GM12878 (cell line): ENCODE results near the gene CLIC3. TPM values are rescaled to one million over a fixed set of nuclear protein-coding genes. Genes with fewer than 3 reads are reported as not detected.

ENCODE experiments used
- ATAC-seq: fragments of 200-7000 bp; cut with Tn5 transposase; 3 replicates; pipeline ENCODE4 v1.9.1; 2020; ENCODE audit warnings: mild to moderate bottlenecking, moderate library complexity
- BruUV-seq: library from RNA; stranded (reverse); fragments of 400-500 nt; replicated peaks from 2 replicates; lab custom pipeline; 2021; lab: Mats Ljungman, UMichigan
- CTCF ChIA-PET: fragments of 300-600 bp; sonication (Branson Sonifier 250); formaldehyde crosslinking; extraction: SDS; loops from one replicate; lab custom pipeline; 2021; ENCODE audit warnings: inconsistent platforms; lab: Yijun Ruan, JAX
- POLR2A ChIA-PET: fragments of 350-600 bp; formaldehyde crosslinking; extraction: SDS; loops from one replicate; lab custom pipeline; 2021; ENCODE audit warnings: inconsistent platforms; lab: Charles Lee
- RAD21 ChIA-PET: fragments of 300-600 bp; sonication (Branson Sonifier 250); formaldehyde crosslinking; loops from one replicate; lab custom pipeline; 2023; ENCODE audit warnings: antibody characterized with exemption; ENCODE audit not compliant: unreplicated experiment; lab: Charles Lee
- SMC1A ChIA-PET: fragments of 300-600 bp; sonication (Branson Sonifier 250); formaldehyde crosslinking; loops from one replicate; lab custom pipeline; 2023; ENCODE audit not compliant: unreplicated experiment, uncharacterized antibody; lab: Charles Lee
- DNase-seq: peaks from one replicate; pipeline ENCODE4 v3.0.0-alpha.2; 2011; ENCODE audit warnings: low read depth, low spot score
- FAIRE-seq: peaks from 3 replicates; lab custom pipeline; 2011; peaks lifted over from hg19 to GRCh38; lab: Jason Lieb, UNC
- H2AFZ ChIP-seq: 2 replicates; pipeline ENCODE4 v1.6.0; 2011; ENCODE audit warnings: low read depth, low read length, control low read depth; ENCODE audit not compliant: control insufficient read depth
- H3K27ac ChIP-seq: 2 replicates; pipeline ENCODE4 v1.5.1; 2011; ENCODE audit warnings: control low read depth; ENCODE audit not compliant: control insufficient read depth, insufficient read depth
- H3K27me3 ChIP-seq, 2 experiments: replicated peaks in 1 of 2; 2 replicates each; pipeline versions ENCODE4 v1.6.0 to v1.6.1; 2011; ENCODE audit warnings: low read length in 1 of 2; ENCODE audit not compliant: control insufficient read depth in 2 of 2, insufficient read depth in 2 of 2
- H3K36me3 ChIP-seq, 2 experiments: 2 replicates each; pipeline ENCODE4 v1.5.1; 2011; ENCODE audit warnings: low read length in 1 of 2; ENCODE audit not compliant: control insufficient read depth in 2 of 2, insufficient read depth in 2 of 2
- H3K4me1 ChIP-seq: 2 replicates; pipeline ENCODE4 v1.6.1; 2011; ENCODE audit warnings: mild to moderate bottlenecking, low read length, moderate library complexity, mixed read lengths; ENCODE audit not compliant: control insufficient read depth, insufficient read depth
- H3K4me2 ChIP-seq: 2 replicates; pipeline ENCODE4 v1.6.0; 2011; ENCODE audit warnings: control low read depth; ENCODE audit not compliant: control insufficient read depth, insufficient read depth
- H3K4me3 ChIP-seq: fragments of 200-600 bp; sonication (generic); 2 replicates; pipeline ENCODE4 v1.5.1; 2016
- H3K79me2 ChIP-seq: 2 replicates; pipeline ENCODE4 v1.6.0; 2011; ENCODE audit warnings: low read length; ENCODE audit not compliant: control insufficient read depth, insufficient read depth
- H3K9ac ChIP-seq: 2 replicates; pipeline ENCODE4 v1.8.0; 2011; ENCODE audit warnings: low read length, control low read depth, mixed read lengths; ENCODE audit not compliant: control insufficient read depth, insufficient read depth
- H3K9me3 ChIP-seq: replicated peaks from 3 replicates; pipeline ENCODE4 v1.5.1; 2011; ENCODE audit warnings: mild to moderate bottlenecking, low read length; ENCODE audit not compliant: control insufficient read depth, insufficient read depth
- H4K20me1 ChIP-seq: 2 replicates; pipeline ENCODE4 v1.6.0; 2011; ENCODE audit not compliant: control insufficient read depth, insufficient read depth
- CREM ChIP-seq: IDR thresholded peaks from 2 replicates; pipeline ENCODE4 v1.6.1; 2014; ENCODE audit warnings: antibody characterized with exemption, low read depth
- IRF4 ChIP-seq: IDR thresholded peaks from 2 replicates; pipeline ENCODE4 v1.6.1; 2011; ENCODE audit warnings: low read depth, low read length
- MYC ChIP-seq: IDR thresholded peaks from 2 replicates; pipeline ENCODE4 v1.6.1; 2011; ENCODE audit warnings: mild to moderate bottlenecking, low read length, moderate library complexity, inconsistent platforms; ENCODE audit not compliant: insufficient read depth, insufficient replicate concordance, insufficient read length, severe bottlenecking
- NR2C1 ChIP-seq: fragments of 450-650 bp; IDR thresholded peaks from 2 replicates; pipeline ENCODE4 v1.6.1; 2017; ENCODE audit warnings: antibody characterized with exemption, mild to moderate bottlenecking, moderate library complexity
- NR2C2 ChIP-seq: IDR thresholded peaks from 2 replicates; pipeline ENCODE4 v1.6.1; 2011; ENCODE audit warnings: borderline replicate concordance, low read depth; ENCODE audit not compliant: control insufficient read depth, insufficient read length
- POLR2AphosphoS2 ChIP-seq: IDR thresholded peaks from 2 replicates; pipeline ENCODE4 v1.6.1; 2011; ENCODE audit warnings: low read depth, mild to moderate bottlenecking, low read length, improper control_type of control experiment, moderate library complexity
- POLR2AphosphoS5 ChIP-seq: IDR thresholded peaks from 2 replicates; pipeline ENCODE4 v1.6.1; 2011; ENCODE audit warnings: mild to moderate bottlenecking, low read length, inconsistent platforms
- STAT1 ChIP-seq: fragments of 450-650 bp; conservative IDR thresholded peaks from 2 replicates; pipeline ENCODE4 v1.6.1; 2014; ENCODE audit warnings: antibody characterized with exemption, mild to moderate bottlenecking
- ZNF274 ChIP-seq: IDR thresholded peaks from one replicate; pipeline ENCODE4 v1.8.0; 2011; ENCODE audit not compliant: insufficient read length, insufficient read depth
- WGBS: methylation state at CpG from one replicate; pipeline ENCODE4 v1.1.6; 2016; ENCODE audit warnings: low lambda C conversion rate; ENCODE audit not compliant: insufficient replicate concordance, insufficient coverage; ENCODE audit errors: missing lambda C conversion rate; 5-methylcytosine and 5-hydroxymethylcytosine counted together
- in situ Hi-C: fragments of 300-500 bp; cut with MboI; formaldehyde crosslinking; loops from 9 replicates; pipeline ENCODE4 v1.14.3; 2018; ENCODE audit warnings: mixed read lengths
- intact Hi-C: fragments of 100-400 bp; cut with micrococcal nuclease; formaldehyde crosslinking; loops from one replicate; pipeline ENCODE4 v1.14.2; 2022; ENCODE audit not compliant: unreplicated experiment
- polyA plus RNA-seq, 11 experiments: library from polyadenylated mRNA; depleted of rRNA in 4 of 11; unstranded in 6 of 11; stranded (reverse) in 5 of 11; fragments of >200 nt; fragmentation: Nextera tagmentation in 4 of 11; fragmentation: Illumina TruSeq in 1 of 11; extraction: Ambion mirVana in 4 of 11; extraction: Trizol in 1 of 11; gene quantifications; 1 replicate in 1 of 11; 2 replicates in 10 of 11; pipeline versions ENCODE4 v1.2.1 to v1.2.3, GENCODE V29; 2011 to 2016; ENCODE audit warnings: inconsistent platforms in 2 of 11, missing spikeins in 2 of 11, low read depth in 1 of 11
- total RNA-seq, 4 experiments: library from RNA; depleted of rRNA in 3 of 4; stranded (reverse); fragments of >200 nt in 3 of 4; fragmentation: Illumina TruSeq in 1 of 4; extraction: Trizol in 1 of 4; gene quantifications; 2 replicates each; pipeline versions ENCODE4 v1.2.1 to v1.2.3, GENCODE V29; 2013 to 2021
- TF ChIP-seq, protein P1 (sequence below): IDR thresholded peaks from 2 replicates; pipeline ENCODE4 v1.6.1; 2011; ENCODE audit warnings: low read depth, low read length, improper control_type of control experiment, borderline replicate concordance
- TF ChIP-seq, protein P2 (sequence below): fragments of 450-650 bp; IDR thresholded peaks from 2 replicates; pipeline ENCODE4 v1.6.1; 2018; ENCODE audit warnings: mild to moderate bottlenecking, low read depth, moderate library complexity; ENCODE audit not compliant: partially characterized antibody
- TF ChIP-seq, protein P3 (sequence below): IDR thresholded peaks from 2 replicates; pipeline ENCODE4 v1.6.1; 2012; ENCODE audit warnings: low read depth, low read length, improper control_type of control experiment
- TF ChIP-seq, protein P4 (sequence below): fragments of 450-650 bp; IDR thresholded peaks from 2 replicates; pipeline ENCODE4 v1.6.1; 2017; ENCODE audit warnings: mild to moderate bottlenecking

The CLIC3 gene
- total and polyA plus RNA-seq, 10 of the 15 experiments (the other 5 are each of a cell fraction or from before 2014, with no cell fraction given), result 0.31 TPM; not detected in 9

DNA sequence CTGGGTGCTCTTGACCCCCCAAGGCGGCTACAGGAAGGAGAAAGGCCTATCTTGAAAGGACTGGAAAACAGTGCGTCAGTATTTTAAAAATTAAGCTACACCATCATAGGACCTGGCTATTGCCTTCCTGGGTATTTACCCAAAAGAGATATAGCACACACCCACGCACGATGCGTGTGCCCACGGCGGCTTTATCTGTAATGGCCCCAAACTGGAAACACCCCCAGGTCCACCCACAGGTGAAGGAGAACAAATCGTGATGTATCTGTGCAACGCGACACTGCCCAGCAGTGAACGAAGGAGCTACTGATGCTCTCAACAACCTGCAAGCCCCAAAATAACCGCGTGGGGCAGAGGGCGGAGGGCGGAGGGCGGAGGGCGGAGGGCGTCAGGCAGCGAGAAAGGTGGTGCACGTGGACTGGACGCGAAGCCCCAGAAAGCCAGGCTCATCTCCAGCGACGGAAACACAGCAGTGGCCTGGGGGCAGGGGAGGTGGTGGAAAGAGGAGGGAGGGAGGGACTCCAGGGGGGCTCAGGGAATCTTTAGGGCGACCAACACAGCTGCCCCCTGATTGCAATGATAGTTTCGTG is 31.4 kb downstream of the CLIC3 start:
- H4K20me1 ChIP-seq, result no peaks in the 10 kb centered on the region; the same call in 1 of the 2 replicates
- POLR2A ChIA-PET, result interaction anchor here (0.8 kb wide), 1 partner anchor 84 kb away, joined by 4 read pairs; no protein-coding TSS in a partner anchor
- H3K9ac ChIP-seq, result no peak overlapping the region
- FAIRE-seq (no peak), DNase-seq (no peak), ATAC-seq (no peak)
- no peaks in the 10 kb centered on the region for H3K36me3 ChIP-seq
- BruUV-seq, result no TSS peak
- CTCF ChIA-PET, result interaction anchor here (1.0 kb wide), 1 partner anchor 70 kb away, joined by 5 read pairs; no protein-coding TSS in a partner anchor
- in situ Hi-C loops, result no loop called here
- peaks cover 7% of the 10 kb centered on the region for H3K4me1 ChIP-seq
- H3K9me3 ChIP-seq, result no peaks in the 10 kb centered on the region
- H3K4me3 ChIP-seq, result no peak overlapping the region
- SMC1A ChIA-PET, result interaction anchor here (1.0 kb wide), 2 partner anchors 12 to 27 kb away, joined by 3 read pairs; partner anchors contain the start of gene PAXX
- H2AFZ ChIP-seq, result no peak overlapping the region
- RAD21 ChIA-PET, result interaction anchor here (1.7 to 2.4 kb wide), 2 partner anchors 17 to 35 kb away, joined by 7 to 10 read pairs; no protein-coding TSS in a partner anchor
- intact Hi-C loops, result no loop called here
- H3K27me3 ChIP-seq, result no peaks in the 10 kb centered on the region
- TF ChIP-seq, protein P1, sequence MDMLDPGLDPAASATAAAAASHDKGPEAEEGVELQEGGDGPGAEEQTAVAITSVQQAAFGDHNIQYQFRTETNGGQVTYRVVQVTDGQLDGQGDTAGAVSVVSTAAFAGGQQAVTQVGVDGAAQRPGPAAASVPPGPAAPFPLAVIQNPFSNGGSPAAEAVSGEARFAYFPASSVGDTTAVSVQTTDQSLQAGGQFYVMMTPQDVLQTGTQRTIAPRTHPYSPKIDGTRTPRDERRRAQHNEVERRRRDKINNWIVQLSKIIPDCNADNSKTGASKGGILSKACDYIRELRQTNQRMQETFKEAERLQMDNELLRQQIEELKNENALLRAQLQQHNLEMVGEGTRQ, result no peak
- TF ChIP-seq CREM (no peak), STAT1 (no peak), NR2C1 (no peak), MYC (no peak), POLR2AphosphoS5 (no peak), POLR2AphosphoS2 (no peak), ZNF274 (no peak), IRF4 (no peak), NR2C2 (no peak)
- TF ChIP-seq, protein P2, sequence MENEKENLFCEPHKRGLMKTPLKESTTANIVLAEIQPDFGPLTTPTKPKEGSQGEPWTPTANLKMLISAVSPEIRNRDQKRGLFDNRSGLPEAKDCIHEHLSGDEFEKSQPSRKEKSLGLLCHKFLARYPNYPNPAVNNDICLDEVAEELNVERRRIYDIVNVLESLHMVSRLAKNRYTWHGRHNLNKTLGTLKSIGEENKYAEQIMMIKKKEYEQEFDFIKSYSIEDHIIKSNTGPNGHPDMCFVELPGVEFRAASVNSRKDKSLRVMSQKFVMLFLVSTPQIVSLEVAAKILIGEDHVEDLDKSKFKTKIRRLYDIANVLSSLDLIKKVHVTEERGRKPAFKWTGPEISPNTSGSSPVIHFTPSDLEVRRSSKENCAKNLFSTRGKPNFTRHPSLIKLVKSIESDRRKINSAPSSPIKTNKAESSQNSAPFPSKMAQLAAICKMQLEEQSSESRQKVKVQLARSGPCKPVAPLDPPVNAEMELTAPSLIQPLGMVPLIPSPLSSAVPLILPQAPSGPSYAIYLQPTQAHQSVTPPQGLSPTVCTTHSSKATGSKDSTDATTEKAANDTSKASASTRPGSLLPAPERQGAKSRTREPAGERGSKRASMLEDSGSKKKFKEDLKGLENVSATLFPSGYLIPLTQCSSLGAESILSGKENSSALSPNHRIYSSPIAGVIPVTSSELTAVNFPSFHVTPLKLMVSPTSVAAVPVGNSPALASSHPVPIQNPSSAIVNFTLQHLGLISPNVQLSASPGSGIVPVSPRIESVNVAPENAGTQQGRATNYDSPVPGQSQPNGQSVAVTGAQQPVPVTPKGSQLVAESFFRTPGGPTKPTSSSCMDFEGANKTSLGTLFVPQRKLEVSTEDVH, result no peak
- TF ChIP-seq, protein P3, sequence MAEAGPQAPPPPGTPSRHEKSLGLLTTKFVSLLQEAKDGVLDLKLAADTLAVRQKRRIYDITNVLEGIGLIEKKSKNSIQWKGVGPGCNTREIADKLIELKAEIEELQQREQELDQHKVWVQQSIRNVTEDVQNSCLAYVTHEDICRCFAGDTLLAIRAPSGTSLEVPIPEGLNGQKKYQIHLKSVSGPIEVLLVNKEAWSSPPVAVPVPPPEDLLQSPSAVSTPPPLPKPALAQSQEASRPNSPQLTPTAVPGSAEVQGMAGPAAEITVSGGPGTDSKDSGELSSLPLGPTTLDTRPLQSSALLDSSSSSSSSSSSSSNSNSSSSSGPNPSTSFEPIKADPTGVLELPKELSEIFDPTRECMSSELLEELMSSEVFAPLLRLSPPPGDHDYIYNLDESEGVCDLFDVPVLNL, result no peak
- TF ChIP-seq, protein P4, sequence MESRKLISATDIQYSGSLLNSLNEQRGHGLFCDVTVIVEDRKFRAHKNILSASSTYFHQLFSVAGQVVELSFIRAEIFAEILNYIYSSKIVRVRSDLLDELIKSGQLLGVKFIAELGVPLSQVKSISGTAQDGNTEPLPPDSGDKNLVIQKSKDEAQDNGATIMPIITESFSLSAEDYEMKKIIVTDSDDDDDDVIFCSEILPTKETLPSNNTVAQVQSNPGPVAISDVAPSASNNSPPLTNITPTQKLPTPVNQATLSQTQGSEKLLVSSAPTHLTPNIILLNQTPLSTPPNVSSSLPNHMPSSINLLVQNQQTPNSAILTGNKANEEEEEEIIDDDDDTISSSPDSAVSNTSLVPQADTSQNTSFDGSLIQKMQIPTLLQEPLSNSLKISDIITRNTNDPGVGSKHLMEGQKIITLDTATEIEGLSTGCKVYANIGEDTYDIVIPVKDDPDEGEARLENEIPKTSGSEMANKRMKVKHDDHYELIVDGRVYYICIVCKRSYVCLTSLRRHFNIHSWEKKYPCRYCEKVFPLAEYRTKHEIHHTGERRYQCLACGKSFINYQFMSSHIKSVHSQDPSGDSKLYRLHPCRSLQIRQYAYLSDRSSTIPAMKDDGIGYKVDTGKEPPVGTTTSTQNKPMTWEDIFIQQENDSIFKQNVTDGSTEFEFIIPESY, result no peak
- no peak overlapping the region for H3K4me2 ChIP-seq
- WGBS, result 38% methylated on average over 12 of the region's 26 CpGs
- H3K27ac ChIP-seq, result no peak overlapping the region
- H3K79me2 ChIP-seq, result no peaks in the 10 kb centered on the region
